Gastroesophageal sphincter (tissue), 4 donors: ENCODE measurements around the gene PHAF1. TPM values are rescaled to one million over a fixed set of nuclear protein-coding genes. Genes with fewer than 3 reads are reported as not detected.

ENCODE experiments used
- ATAC-seq: fragments of 150-250 bp; one replicate; pipeline ENCODE4 v1.9.1; 2016; ENCODE audit warnings: mild to moderate bottlenecking, moderate library complexity
- H3K27ac ChIP-seq, 4 donors: fragments of 200-600 bp; sonication (generic) in 3 of 4; 1 replicate in 3 of 4; 2 replicates in 1 of 4; pipeline ENCODE4 v1.5.1; 2016 to 2019
- H3K27me3 ChIP-seq: fragments of 200-600 bp; sonication (generic); one replicate; pipeline ENCODE4 v1.5.1; 2019
- H3K36me3 ChIP-seq, 2 donors: fragments of 200-600 bp; sonication (generic); one replicate each; pipeline ENCODE4 v1.5.1; 2019; ENCODE audit warnings: control low read depth in 1 of 2
- H3K4me1 ChIP-seq, 3 donors: fragments of 200-600 bp; sonication (generic); 1 replicate in 2 of 3; 2 replicates in 1 of 3; pipeline ENCODE4 v1.5.1; 2016 to 2019; ENCODE audit warnings: control low read depth in 2 of 3
- H3K4me3 ChIP-seq, 2 donors: fragments of 200-600 bp; sonication (generic); one replicate each; pipeline ENCODE4 v1.5.1; 2019; ENCODE audit warnings: mild to moderate bottlenecking in 1 of 2, moderate library complexity in 1 of 2
- H3K9me3 ChIP-seq, 3 donors: fragments of 200-600 bp; sonication (generic); one replicate each; pipeline ENCODE4 v1.5.1; 2017 to 2019; ENCODE audit warnings: control low read depth in 2 of 3
- EP300 ChIP-seq: sonication (generic); formaldehyde crosslinking; IDR thresholded peaks from one replicate; pipeline ENCODE4 v1.6.1; 2017; ENCODE audit warnings: antibody characterized with exemption, mild to moderate bottlenecking
- POLR2A ChIP-seq, 2 donors: fragments of 450-650 bp; IDR thresholded peaks; one replicate each; pipeline ENCODE4 v1.6.1; 2017; ENCODE audit warnings: antibody characterized with exemption in 2 of 2, mild to moderate bottlenecking in 2 of 2, moderate library complexity in 1 of 2
- POLR2AphosphoS5 ChIP-seq: sonication (generic); formaldehyde crosslinking; IDR thresholded peaks from one replicate; pipeline ENCODE4 v1.6.1; 2017; ENCODE audit warnings: antibody characterized with exemption
- WGBS, 2 donors: methylation state at CpG; one replicate each; pipeline ENCODE4 v1.1.5; 2018; ENCODE audit warnings: low coverage in 1 of 2; 5-methylcytosine and 5-hydroxymethylcytosine counted together
- total RNA-seq, 4 donors: library from RNA; depleted of rRNA; stranded (reverse); fragments of >200 nt; gene quantifications; one replicate each; pipeline ENCODE4 v1.1.0, GENCODE V29; 2016
- TF ChIP-seq, protein P1 (sequence below), 4 experiments: fragments of 200-600 bp in 2 of 4; fragments of 450-650 bp in 2 of 4; sonication (generic) in 1 of 4; IDR thresholded peaks; one replicate each; pipeline ENCODE4 v1.5.1; 2017 to 2019; ENCODE audit warnings: antibody characterized with exemption in 4 of 4, mild to moderate bottlenecking in 2 of 4, moderate library complexity in 2 of 4

The PHAF1 gene
- total RNA-seq, 4 donors from 2014 or later = 10.9 to 20.4 (median 13.3) TPM

DNA sequence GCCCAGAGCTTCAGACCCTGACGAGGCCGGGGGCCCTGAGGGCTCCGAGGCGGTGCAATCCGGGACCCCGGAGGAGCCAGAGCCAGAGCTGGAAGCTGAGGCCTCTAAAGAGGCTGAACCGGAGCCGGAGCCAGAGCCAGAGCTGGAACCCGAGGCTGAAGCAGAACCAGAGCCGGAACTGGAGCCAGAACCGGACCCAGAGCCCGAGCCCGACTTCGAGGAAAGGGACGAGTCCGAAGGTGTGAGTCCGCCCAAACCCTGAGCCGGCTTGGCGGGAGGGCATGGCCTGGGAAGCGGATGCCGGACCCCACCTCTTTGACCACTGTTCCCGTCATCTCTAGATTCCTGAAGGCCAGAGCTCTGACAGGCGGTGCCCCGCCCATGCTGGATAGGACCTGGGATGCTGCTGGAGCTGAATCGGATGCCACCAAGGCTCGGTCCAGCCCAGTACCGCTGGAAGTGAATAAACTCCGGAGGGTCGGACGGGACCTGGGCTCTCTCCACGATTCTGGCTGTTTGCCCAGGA lies 65.0 kb downstream of the PHAF1 start:
- peaks cover 0 to 17% of the 10 kb centered on the region in 2 donors for H3K36me3 ChIP-seq
- no peak for ATAC-seq
- H3K27me3 ChIP-seq = no peaks in the 10 kb centered on the region
- H3K4me1 ChIP-seq = peaks cover 2 to 96% (median 31%) of the 10 kb centered on the region in 3 donors
- H3K27ac ChIP-seq = peak overlapping the region; percentile 72 to 97 (median 93)
- TF ChIP-seq EP300 = no peak
- TF ChIP-seq POLR2A (IDR thresholded peaks at IDR 0.05) = no peak
- TF ChIP-seq, protein P1, sequence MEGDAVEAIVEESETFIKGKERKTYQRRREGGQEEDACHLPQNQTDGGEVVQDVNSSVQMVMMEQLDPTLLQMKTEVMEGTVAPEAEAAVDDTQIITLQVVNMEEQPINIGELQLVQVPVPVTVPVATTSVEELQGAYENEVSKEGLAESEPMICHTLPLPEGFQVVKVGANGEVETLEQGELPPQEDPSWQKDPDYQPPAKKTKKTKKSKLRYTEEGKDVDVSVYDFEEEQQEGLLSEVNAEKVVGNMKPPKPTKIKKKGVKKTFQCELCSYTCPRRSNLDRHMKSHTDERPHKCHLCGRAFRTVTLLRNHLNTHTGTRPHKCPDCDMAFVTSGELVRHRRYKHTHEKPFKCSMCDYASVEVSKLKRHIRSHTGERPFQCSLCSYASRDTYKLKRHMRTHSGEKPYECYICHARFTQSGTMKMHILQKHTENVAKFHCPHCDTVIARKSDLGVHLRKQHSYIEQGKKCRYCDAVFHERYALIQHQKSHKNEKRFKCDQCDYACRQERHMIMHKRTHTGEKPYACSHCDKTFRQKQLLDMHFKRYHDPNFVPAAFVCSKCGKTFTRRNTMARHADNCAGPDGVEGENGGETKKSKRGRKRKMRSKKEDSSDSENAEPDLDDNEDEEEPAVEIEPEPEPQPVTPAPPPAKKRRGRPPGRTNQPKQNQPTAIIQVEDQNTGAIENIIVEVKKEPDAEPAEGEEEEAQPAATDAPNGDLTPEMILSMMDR (IDR thresholded peaks at IDR 0.05) = no peak
- no peak for TF ChIP-seq POLR2AphosphoS5
- 0 to 100% methylated on average over 1 of the region's 31 CpGs for WGBS, 2 donors
- peak overlapping the region; percentile 13 to 57 for H3K4me3 ChIP-seq
- H3K9me3 ChIP-seq = no peaks in the 10 kb centered on the region

GRCh38 chr16:67176662-67177061 lies 66.9 kb downstream of the PHAF1 start:
- no peak for ATAC-seq
- TF ChIP-seq EP300 (no peak), POLR2AphosphoS5 (no peak), POLR2A (IDR thresholded peaks at IDR 0.05) (no peak)
- TF ChIP-seq, protein P1 (IDR thresholded peaks at IDR 0.05) = no peak
- Histone ChIP-seq H3K9me3 (no peaks in the 10 kb centered on the region), H3K27me3 (no peaks in the 10 kb centered on the region), H3K36me3 (peaks cover 0 to 17% of the 10 kb centered on the region in 2 donors), H3K4me1 (peaks cover 2 to 96% (median 25%) of the 10 kb centered on the region in 3 donors), H3K27ac (no peak overlapping the region), H3K4me3 (no peak overlapping the region)
- WGBS, 2 donors = 88% methylated on average over 5 of the region's 12 CpGs; no CpG with 5 or more reads in 1 of the 2 donors

- ATAC-seq = peak; percentile 32
- peak overlapping the region in 3 of 4 donors; percentile 56 to 75 (median 74) for H3K27ac ChIP-seq
- 0 to 22% methylated on average over 1 to 4 of the region's 73 CpGs for WGBS, 2 donors
- H3K36me3 ChIP-seq = peaks cover 0 to 17% of the 10 kb centered on the region in 2 donors
- H3K4me3 ChIP-seq = peak overlapping the region; percentile 18 to 53
- peaks cover 2 to 96% (median 25%) of the 10 kb centered on the region in 3 donors for H3K4me1 ChIP-seq
- no peaks in the 10 kb centered on the region for H3K27me3 ChIP-seq
- H3K9me3 ChIP-seq = no peaks in the 10 kb centered on the region
- TF ChIP-seq EP300 = no peak
- TF ChIP-seq, protein P1 (IDR thresholded peaks at IDR 0.05) = peak in 3 of 4 experiments; percentile 29 to 45 (median 40)
- peak in 1 of 2 donors; percentile 27 for TF ChIP-seq POLR2A (IDR thresholded peaks at IDR 0.05)
- TF ChIP-seq POLR2AphosphoS5 = peak; percentile 44
Observed at GRCh38 chr16:67177743-67178699, 68.3 kb downstream of the PHAF1 start.

DNA sequence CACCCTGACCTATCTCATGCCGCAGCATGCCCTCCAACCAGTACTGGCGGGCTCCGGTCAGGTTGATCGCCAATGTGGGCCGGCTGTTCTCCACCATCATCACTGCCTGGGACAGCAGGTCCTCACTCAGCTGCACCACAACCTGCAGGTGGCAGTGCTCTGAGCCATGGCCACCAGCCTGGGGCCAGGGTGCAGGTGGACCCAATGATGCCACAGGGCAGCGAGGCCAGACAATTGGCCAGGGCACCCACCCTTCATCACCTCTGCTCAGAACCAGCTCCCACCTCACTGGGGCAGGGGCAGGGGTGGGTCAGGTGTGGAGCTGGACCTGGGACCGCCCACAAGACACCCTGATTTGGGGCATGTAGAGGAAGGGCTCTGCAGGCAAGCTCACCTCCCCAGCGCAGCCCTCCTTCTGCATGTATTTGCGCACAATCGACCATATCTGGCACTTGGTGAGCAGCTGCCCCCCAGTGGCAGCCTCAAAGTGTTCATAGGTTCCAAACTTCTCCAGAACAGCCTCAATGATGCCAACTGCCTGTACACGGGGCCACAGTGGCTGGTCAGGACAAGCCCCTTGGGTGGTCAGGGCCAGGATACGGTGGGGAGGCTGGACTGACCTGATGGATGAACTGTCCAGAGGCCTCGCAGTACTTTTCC lies 69.8 kb downstream of the PHAF1 start:
- 100% methylated on average over 2 of the region's 13 CpGs; no CpG with 5 or more reads in 1 of the 2 donors for WGBS, 2 donors
- TF ChIP-seq EP300 (no peak), POLR2A (IDR thresholded peaks at IDR 0.05) (no peak)
- H3K27ac ChIP-seq = no peak overlapping the region

GRCh38 chr16:67180166-67180565 lies 70.4 kb downstream of the PHAF1 start:
- no peak for TF ChIP-seq EP300
- TF ChIP-seq, protein P1 (IDR thresholded peaks at IDR 0.05) = no peak
- no peak for TF ChIP-seq POLR2A (IDR thresholded peaks at IDR 0.05)
- no peak for TF ChIP-seq POLR2AphosphoS5
- Histone ChIP-seq H3K36me3 (peaks cover 0 to 14% of the 10 kb centered on the region in 2 donors), H3K27ac (peak overlapping the region in 1 of 4 donors; percentile 98), H3K4me3 (no peak overlapping the region), H3K27me3 (no peaks in the 10 kb centered on the region), H3K4me1 (peaks cover 0 to 91% (median 19%) of the 10 kb centered on the region in 3 donors), H3K9me3 (no peaks in the 10 kb centered on the region)
- 100% methylated on average over 1 of the region's 16 CpGs; no CpG with 5 or more reads in 1 of the 2 donors for WGBS, 2 donors
- no peak for ATAC-seq

More for the DNA sequence above, 69.8 kb downstream of the PHAF1 start:
- Histone ChIP-seq H3K4me3 (no peak overlapping the region), H3K4me1 (peaks cover 0 to 91% (median 18%) of the 10 kb centered on the region in 3 donors), H3K9me3 (no peaks in the 10 kb centered on the region), H3K27me3 (no peaks in the 10 kb centered on the region), H3K36me3 (peaks cover 0 to 17% of the 10 kb centered on the region in 2 donors)
- ATAC-seq = no peak
